Aorta (tissue), 5 donors: ENCODE results near the gene KMT5C. TPM values are rescaled to one million over a fixed set of nuclear protein-coding genes. Genes with fewer than 3 reads are reported as not detected.

Experiments used
- ATAC-seq: fragments of 200-7000 bp; cut with Tn5 transposase; one replicate; pipeline ENCODE4 v1.9.1; 2022; ENCODE audit warnings: moderate library complexity; ENCODE audit not compliant: low FRiP score
- DNase-seq, 2 donors: peaks; one replicate each; pipeline ENCODE4 v3.0.0-alpha.2; 2020
- H3K27ac ChIP-seq, 2 donors: one replicate each; pipeline ENCODE4 v1.5.1; 2013; ENCODE audit warnings: low read length in 2 of 2, mild to moderate bottlenecking in 2 of 2, moderate library complexity in 2 of 2, control low read depth in 1 of 2, inconsistent platforms in 1 of 2, low read depth in 1 of 2
- H3K27me3 ChIP-seq, 2 donors: one replicate each; pipeline ENCODE4 v1.6.1; 2013; ENCODE audit warnings: control low read depth in 1 of 2, low read length in 1 of 2, mild to moderate bottlenecking in 1 of 2, moderate library complexity in 1 of 2; ENCODE audit not compliant: insufficient read depth in 2 of 2, control insufficient read depth in 1 of 2
- H3K36me3 ChIP-seq, 2 donors: one replicate each; pipeline ENCODE4 v1.6.1; 2013; ENCODE audit warnings: control low read depth in 1 of 2, low read length in 1 of 2, mild to moderate bottlenecking in 1 of 2; ENCODE audit not compliant: insufficient read depth in 2 of 2, control insufficient read depth in 1 of 2
- H3K4me1 ChIP-seq, 2 donors: one replicate each; pipeline ENCODE4 v1.6.1; 2013; ENCODE audit warnings: low read length in 2 of 2, control low read depth in 1 of 2, mild to moderate bottlenecking in 1 of 2, moderate library complexity in 1 of 2; ENCODE audit not compliant: insufficient read depth in 2 of 2, control insufficient read depth in 1 of 2
- H3K4me3 ChIP-seq, 2 donors: one replicate each; pipeline ENCODE4 v1.5.1; 2013; ENCODE audit warnings: low read length in 2 of 2, control low read depth in 1 of 2, mild to moderate bottlenecking in 1 of 2
- H3K9me3 ChIP-seq: one replicate; pipeline ENCODE4 v1.6.1; 2013; ENCODE audit warnings: mild to moderate bottlenecking, low read length; ENCODE audit not compliant: control insufficient read depth
- WGBS, 2 donors: extraction: QIAGEN DNeasy Blood & Tissue Kit; methylation state at CpG; one replicate each; pipeline ENCODE4 v1.1.7; 2013; 5-methylcytosine and 5-hydroxymethylcytosine counted together
- intact Hi-C, 2 donors: fragments of 100-400 bp; cut with DNase I; formaldehyde crosslinking; loops; one replicate each; pipeline versions ENCODE4 v1.14.2 to v1.15.0; 2022
- long read RNA-seq, 2 donors: library from polyadenylated mRNA; unstranded; transcript quantifications; one replicate each; pipeline ENCODE4 v2.0.0, GENCODE V29; 2020 to 2021
- polyA plus RNA-seq, 2 donors: library from polyadenylated mRNA; stranded (reverse); fragments of 200-250 nt; gene quantifications; one replicate each; pipeline ENCODE4 v1.2.3, GENCODE V29; 2013
- total RNA-seq, 2 donors: library from RNA; stranded (reverse); fragmentation: NEBNext Ultra II Directional; extraction: Animal tissue kit (Norgen Biotek cat#: 25700); gene quantifications; one replicate each; pipeline ENCODE4 v1.2.1, GENCODE V29; 2021
- donor health status: healthy with polysubstance abuse.
- donor health status: Bipolar disorder and iron deficiency.
- donor health status: DM: no; HTN: no; CAD: no.
- donor health status: DM: no; HTN: no; CAD: no.
- donor health status: DM: yes; HTN: yes; CAD: no.

The KMT5C gene
- total RNA-seq (10 to 100 TPM in 1 of 2 donors, 1 to 10 TPM in 1; 4.5 to 12.8 TPM), polyA plus RNA-seq (10 to 100 TPM in 1 of 2 donors, 1 to 10 TPM in 1; 3.4 to 13.2 TPM)
- long read RNA-seq, donor 1, partial matches to known transcripts, result 1 of 10 reads
- long read RNA-seq, donor 1, other reads (novel, unspliced or antisense), result 8 of 10 reads
- long read RNA-seq, donor 2, partial matches to known transcripts, result 0 of 1 reads
- long read RNA-seq, donor 2, other reads (novel, unspliced or antisense), result 1 of 1 reads

DNA sequence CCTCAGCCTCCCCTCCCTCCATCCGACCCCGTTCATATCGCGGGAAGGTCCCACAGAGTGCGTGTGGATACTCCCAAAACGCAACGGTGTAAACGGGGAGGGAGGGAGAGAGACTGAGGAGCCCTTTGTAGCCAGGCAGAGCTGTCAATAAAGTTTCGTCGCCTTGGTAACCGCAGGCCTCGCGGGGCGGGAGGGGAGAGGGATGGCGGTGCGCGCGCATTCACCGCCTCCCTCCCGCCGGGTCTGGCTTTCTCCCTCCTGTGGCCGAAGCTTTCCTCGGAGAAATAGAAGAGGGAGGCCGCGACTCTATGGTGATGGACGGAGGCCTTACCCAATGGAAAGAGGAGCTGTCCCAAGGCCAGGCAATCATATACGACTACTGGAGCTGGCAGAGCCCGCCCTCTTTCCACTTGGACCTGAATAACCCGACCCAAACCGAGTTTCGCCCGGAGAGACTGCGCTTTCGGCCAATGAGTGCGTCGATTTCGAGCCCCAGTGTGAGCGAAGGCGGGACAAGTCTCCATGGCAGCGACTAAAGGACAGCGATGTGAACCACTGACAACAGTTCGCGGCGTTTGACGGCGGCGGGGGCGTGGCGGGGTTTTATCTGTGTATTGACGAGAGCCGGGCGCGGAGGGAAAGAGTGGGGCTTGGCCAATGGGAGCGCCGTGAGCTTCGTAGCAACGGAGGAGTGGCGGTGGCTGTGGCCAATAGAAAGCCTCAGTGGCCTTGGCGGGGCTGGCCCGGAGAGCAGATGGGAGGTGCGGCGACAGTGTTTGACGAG lies at the start of gene KMT5C:
Gene KMT5C, plus strand, starts transcription at position 772 of the 784 bp plus-strand sequence. CDS start 2,061 bp downstream, outside the sequence.
- H3K4me3 ChIP-seq, result peak within 1 kb of the TSS; percentile 48 to 56
- H3K9me3 ChIP-seq, result no peaks in the 10 kb centered on the region
- peak; percentile 97 for ATAC-seq
- H3K4me1 ChIP-seq, result no peaks in the 10 kb centered on the region
- peak within 1 kb of the TSS in 1 of 2 donors; percentile 39 for H3K27ac ChIP-seq
- DNase-seq, result peak; percentile 100
- H3K27me3 ChIP-seq, result no peaks in the 10 kb centered on the region
- H3K36me3 ChIP-seq, result no peaks in the 10 kb centered on the region
- WGBS, 2 donors, result 0% methylated on average over 62 to 63 of the region's 63 CpGs
- intact Hi-C loops, result loop anchor here in 1 of 2 donors (1.0 kb wide), 2 partner anchors 46 to 80 kb away; partner anchors contain the start of genes PPP6R1 and RPL28

DNA sequence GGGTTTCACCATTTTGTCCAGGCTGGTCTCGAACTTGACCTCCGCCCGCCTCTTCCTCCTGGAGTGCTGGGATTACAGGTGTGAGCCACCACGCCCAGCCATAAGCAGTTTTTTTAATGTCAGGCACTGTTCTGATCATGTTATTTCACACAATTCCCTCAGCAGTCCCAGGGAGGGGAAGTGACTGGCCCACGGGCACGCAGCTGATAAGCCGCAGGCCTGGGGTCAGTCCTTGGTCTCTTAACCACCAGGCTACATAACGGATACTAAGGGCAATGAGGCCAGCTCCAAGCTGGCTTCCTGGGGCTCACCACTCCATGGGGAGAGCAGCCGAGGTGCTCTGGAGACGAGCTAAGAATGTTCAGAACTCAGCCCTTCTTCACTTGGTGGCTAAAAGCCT lies 42.4 kb upstream of the KMT5C start:
- Histone ChIP-seq H3K27ac (no peak overlapping the region), H3K9me3 (no peaks in the 10 kb centered on the region), H3K4me1 (no peaks in the 10 kb centered on the region), H3K36me3 (peaks cover 0 to 1% of the 10 kb centered on the region in 2 donors), H3K27me3 (no peaks in the 10 kb centered on the region), H3K4me3 (no peak overlapping the region)
- DNase-seq, result no peak
- intact Hi-C loops, result no loop called here
- ATAC-seq, result no peak
- WGBS, 2 donors, result 91 to 92% methylated on average over 10 of the region's 10 CpGs

DNA sequence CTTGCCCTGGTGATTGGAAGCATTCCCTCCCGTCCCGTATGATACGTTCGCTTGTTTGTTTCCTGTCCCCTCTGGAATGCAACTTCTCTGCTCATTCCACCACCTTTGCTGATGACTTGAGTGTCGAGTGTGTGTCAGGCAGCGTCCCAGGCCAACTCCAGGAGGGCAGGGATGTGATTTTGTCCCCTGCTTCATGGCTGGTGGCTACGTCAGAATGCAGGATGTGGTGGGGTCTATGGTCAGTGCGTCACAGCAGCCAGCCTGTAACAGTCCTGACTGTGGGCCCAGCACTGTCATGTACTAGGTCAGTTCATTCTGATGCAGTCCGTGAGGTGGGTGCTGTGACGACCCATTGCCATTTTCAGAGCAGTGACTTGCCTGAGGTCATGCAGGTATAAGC lies 39.7 kb upstream of the KMT5C start:
- H3K4me3 ChIP-seq, result no peak overlapping the region
- H3K27me3 ChIP-seq, result no peaks in the 10 kb centered on the region
- no peaks in the 10 kb centered on the region for H3K9me3 ChIP-seq
- intact Hi-C loops, result no loop called here
- no peaks in the 10 kb centered on the region for H3K36me3 ChIP-seq
- WGBS, 2 donors, result 89 to 92% methylated on average over 10 of the region's 10 CpGs
- no peak overlapping the region for H3K27ac ChIP-seq
- ATAC-seq (no peak), DNase-seq (no peak)
- H3K4me1 ChIP-seq, result no peaks in the 10 kb centered on the region

DNA sequence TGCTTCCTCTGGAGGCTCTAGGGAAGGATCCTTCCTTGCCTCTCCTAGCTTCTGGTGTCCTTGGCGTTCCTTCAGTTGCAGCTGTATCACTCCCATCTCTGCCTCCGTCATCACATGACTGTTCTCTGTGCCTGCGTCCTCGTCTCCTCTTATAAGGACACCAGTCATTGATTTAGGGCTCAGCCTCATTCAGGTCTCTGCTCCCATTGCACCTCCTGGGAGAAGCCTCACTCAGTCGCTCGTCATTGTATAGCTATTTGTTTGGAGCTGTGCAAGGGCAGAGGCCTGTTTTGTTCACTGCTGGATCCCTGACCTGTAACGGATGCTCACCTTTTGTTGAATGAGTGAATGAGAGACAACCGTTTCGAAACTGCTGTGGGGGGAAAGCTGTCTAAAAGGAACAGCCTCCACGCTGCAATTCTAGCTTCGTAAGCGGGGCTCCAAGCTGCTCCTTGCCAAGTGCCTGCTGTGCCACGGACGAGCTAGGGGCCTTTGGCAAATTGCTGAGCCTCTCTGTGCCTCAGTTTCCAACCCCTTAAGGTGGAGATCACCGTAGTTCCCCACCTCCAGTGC lies 38.7 kb upstream of the KMT5C start:
- Histone ChIP-seq H3K4me1 (no peaks in the 10 kb centered on the region), H3K27ac (no peak overlapping the region), H3K36me3 (no peaks in the 10 kb centered on the region), H3K27me3 (no peaks in the 10 kb centered on the region), H3K4me3 (no peak overlapping the region), H3K9me3 (no peaks in the 10 kb centered on the region)
- ATAC-seq (no peak), DNase-seq (no peak)
- 69 to 75% methylated on average over 15 of the region's 15 CpGs for WGBS, 2 donors
- intact Hi-C loops, result no loop called here

DNA sequence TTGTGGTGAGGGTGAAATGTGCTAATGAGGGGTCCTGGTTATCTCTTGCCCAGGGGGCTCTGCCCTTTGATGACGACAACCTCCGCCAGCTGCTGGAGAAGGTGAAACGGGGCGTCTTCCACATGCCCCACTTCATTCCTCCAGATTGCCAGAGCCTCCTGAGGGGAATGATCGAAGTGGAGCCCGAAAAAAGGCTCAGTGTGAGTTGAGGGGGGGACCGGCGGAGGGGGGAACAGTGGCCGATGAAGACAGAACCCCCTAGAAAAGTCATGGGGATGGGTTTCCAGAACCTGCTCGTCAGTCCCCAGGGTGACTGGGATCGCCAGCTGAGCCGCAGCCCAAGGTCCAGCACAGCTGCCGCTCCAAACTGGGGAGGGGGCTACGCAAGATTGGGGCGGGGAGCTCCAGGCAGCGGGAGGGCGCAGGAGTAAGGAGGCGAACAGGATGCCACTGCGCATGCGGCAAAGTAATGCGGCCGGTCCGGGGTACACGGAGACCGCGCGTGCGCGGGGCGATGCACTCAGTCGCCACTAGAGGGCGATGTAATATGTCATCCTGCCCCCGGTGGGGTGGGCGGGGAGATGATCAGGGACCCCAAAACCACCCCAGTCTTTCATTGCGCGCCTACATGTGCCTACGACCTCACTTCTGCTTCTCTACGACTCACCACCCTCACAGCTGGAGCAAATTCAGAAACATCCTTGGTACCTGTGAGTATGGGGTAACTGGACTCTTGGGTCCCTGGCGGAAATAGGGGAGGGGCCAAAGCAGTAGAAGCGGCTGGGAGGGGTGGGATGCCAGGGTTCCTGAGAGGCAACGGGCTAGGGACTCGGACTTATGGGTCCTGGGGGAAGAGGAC lies 38.0 kb upstream of the KMT5C start:
- no peaks in the 10 kb centered on the region for H3K9me3 ChIP-seq
- H3K4me1 ChIP-seq, result no peaks in the 10 kb centered on the region
- ATAC-seq (peak; percentile 94), DNase-seq (peak; percentile 91 to 97)
- H3K27ac ChIP-seq, result no peak overlapping the region
- intact Hi-C loops, result loop anchor here in 1 of 2 donors (2.0 kb wide), 1 partner anchor 83 kb away; the partner anchor contains the start of genes RPL28 and TMEM238
- 18 to 20% methylated on average over 42 of the region's 42 CpGs for WGBS, 2 donors
- H3K4me3 ChIP-seq, result no peak overlapping the region
- no peaks in the 10 kb centered on the region for H3K27me3 ChIP-seq
- peaks cover 0 to 2% of the 10 kb centered on the region in 2 donors for H3K36me3 ChIP-seq

DNA sequence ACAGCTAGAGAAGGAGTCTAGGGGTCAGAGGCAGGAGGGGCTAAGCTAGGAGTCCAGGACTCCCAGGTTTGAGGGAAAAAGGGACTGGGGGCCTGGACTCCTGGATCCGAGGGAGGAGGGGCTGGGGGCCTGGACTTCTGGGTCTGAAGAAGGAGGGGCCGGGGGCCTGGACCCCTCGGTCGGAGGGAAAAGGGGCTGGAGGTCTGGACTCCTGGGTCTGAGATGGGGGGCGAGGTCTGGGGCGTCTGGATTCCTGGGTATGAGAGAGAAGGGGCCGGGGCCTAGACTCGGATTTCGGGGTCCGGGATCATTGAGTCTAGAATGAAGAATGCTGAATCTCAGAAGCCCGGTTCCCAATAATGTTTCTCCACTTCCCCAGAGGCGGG lies 37.4 kb upstream of the KMT5C start:
- Histone ChIP-seq H3K9me3 (no peaks in the 10 kb centered on the region), H3K4me3 (no peak overlapping the region), H3K4me1 (no peaks in the 10 kb centered on the region), H3K27me3 (no peaks in the 10 kb centered on the region), H3K36me3 (peaks cover 0 to 2% of the 10 kb centered on the region in 2 donors), H3K27ac (no peak overlapping the region)
- no peak for ATAC-seq
- WGBS, 2 donors, result 85% methylated on average over 12 of the region's 12 CpGs
- intact Hi-C loops, result loop anchor here in 1 of 2 donors (2.0 kb wide), 1 partner anchor 82 kb away; the partner anchor contains the start of genes RPL28 and TMEM238
- DNase-seq, result peak in 1 of 2 donors; percentile 45

DNA sequence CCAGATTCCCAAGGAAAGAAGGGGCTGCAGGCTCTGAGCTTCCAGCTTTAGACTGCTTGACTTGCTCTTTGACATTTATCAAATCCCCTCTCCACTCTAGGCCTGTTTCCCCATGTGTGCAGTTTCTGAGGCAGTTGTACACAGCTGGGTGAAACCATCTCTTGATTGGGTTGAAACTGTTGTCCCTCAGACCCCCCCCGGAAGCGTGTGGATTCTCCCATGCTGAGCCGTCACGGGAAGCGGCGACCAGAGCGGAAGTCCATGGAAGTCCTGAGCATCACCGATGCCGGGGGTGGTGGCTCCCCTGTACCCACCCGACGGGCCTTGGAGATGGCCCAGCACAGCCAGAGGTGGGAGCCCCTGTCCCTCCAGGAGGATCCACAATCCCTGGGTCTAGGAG lies 36.2 kb upstream of the KMT5C start:
- no peaks in the 10 kb centered on the region for H3K4me1 ChIP-seq
- WGBS, 2 donors, result 86 to 90% methylated on average over 11 of the region's 11 CpGs
- no peaks in the 10 kb centered on the region for H3K27me3 ChIP-seq
- H3K9me3 ChIP-seq, result no peaks in the 10 kb centered on the region
- no peak overlapping the region for H3K27ac ChIP-seq
- intact Hi-C loops, result loop anchor here in 1 of 2 donors (2.0 kb wide), 1 partner anchor 81 kb away; the partner anchor contains the start of genes RPL28 and TMEM238
- ATAC-seq, result no peak
- no peak overlapping the region for H3K4me3 ChIP-seq
- peaks cover 0 to 2% of the 10 kb centered on the region in 2 donors for H3K36me3 ChIP-seq
- DNase-seq, result no peak
